HT1080 (cell line): ENCODE results near the gene MITF. TPM values are rescaled to one million over a fixed set of nuclear protein-coding genes. Genes with fewer than 3 reads are reported as not detected.
A peak's percentile ranks its signal among the peaks of the same experiment; 100 is the strongest.

ENCODE experiments used
- DNase-seq: peaks from one replicate; pipeline ENCODE4 v3.0.0-alpha.2; 2015; ENCODE audit warnings: low read depth
- total RNA-seq: library from RNA; depleted of rRNA; stranded (reverse); fragments of >200 nt; shearing (Covaris generic); gene quantifications from 2 replicates; pipeline ENCODE4 v1.2.3, GENCODE V29; 2014

MITF gene
- total RNA-seq, 1 experiment from 2014 or later, result 6.5 TPM

DNA sequence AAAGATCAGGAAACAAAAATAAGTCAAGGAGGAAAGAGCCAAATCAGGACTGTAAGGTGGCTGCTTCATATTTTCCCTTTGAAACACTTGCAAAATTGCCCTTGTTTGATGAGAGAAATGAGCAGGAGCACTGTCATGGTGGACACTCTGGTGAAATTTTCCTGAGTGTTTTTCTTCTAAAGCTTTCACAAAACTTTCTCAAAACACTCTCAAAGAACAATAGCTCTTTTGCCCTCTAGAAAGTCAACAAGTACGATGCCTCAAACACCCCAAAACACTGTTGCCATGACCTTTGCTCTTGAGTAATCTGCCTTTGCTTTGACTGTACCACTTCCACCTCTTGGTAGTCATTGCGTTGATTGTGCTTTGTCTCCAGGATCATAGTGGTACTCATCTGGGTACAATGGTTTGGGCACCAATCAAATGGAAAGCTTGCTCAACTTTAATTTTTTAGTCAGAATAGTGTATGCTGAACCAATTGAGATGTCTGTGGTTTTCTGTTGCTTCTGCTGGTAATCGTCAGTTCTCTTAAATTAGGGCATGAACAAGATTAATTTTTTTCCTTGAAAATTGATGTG lies 13.2 kb upstream of the MITF start:
- DNase-seq, result no peak

DNA sequence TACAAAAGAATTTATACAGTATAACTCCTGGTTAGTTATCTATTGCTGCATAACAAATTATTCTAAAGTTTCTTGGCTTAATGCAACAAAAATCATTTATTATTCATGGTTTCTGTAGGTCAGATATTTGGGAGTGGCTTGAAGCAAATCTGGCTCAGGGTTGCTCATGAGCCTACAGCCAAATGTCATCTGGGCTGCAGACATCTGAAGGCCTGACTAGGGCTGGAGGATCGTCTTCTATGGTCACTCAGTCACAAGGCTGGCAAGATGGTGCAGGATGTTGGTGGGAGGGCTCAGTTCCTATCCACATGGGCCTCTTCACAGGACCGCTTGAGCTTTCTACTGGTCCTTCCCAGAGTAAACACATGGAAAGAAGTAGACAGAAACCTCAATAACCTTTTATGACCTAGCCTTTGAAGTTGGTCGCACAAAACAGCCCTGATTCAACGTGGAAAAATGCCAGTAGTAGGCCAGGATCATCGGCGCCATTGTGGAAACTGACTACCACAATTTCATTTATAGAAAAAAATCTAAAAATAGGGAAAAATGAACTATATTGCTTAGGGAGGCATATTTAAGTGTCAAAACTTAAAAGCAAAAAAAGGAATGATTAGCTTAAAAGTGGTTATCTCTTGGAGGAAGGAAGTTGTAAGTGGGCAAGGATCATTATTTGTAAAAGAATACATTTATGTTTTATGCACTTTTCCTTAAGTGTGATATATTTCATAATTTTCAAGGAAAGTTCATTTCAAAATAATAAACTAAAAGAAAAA lies 9.9 kb upstream of the MITF start:
- no peak for DNase-seq

DNA sequence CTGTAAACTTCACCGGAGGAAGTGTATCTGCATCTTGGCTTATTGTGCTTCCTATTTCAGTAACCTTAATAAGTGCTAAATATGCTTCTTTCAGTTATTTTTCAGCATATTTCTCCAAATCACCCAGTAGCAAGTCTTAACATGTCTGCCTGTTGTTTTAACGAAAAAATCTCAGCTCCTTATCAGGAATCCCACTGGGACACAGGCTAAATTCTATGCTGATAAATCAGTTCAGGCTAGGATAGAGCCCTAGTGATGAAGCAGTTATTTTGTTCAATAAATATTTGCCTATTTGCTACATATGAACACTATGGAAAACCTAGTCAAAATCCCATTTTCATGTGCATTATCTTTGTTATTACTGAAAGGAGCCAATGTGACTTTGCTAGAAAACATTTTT lies 8.2 kb upstream of the MITF start:
- no peak for DNase-seq

DNA sequence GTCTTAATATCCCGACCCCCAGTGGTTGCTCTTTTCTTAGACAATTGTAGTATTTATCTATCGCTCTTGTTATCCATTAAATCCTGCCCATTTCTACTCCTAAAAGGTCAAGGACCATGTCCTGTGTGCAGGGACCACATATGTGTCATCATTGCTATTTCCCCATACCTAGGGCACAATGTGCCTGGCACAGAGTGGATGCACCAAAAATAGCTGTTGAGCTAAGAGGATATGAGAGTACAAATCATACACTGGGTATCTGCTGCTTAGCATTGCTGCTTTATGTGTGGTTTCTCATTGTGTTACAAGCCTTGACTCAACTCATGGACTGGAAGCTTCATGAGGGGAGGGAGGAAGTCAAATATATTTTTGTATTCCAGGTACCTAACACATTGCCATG lies 3.4 kb upstream of the MITF start:
- DNase-seq, result no peak

DNA sequence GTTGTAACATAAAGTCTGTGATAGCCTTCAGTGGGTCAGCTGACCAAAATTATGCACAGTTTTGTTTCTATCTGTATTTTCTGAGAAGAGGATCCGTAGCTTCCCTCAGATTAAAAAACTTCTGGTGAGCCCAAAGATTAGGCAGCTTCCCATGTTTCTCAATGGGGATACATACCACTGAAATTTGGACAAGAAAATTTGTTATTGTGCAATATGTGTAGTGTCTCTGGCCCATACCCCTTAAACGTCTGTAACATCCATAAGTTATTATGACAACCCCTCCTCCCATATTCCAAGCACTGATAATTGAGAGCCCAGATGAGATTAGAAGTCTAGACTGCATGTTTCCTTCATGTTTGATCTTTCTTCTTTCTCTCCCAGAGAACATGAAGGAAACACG lies 1.9 kb upstream of the MITF start:
- DNase-seq, result no peak

DNA sequence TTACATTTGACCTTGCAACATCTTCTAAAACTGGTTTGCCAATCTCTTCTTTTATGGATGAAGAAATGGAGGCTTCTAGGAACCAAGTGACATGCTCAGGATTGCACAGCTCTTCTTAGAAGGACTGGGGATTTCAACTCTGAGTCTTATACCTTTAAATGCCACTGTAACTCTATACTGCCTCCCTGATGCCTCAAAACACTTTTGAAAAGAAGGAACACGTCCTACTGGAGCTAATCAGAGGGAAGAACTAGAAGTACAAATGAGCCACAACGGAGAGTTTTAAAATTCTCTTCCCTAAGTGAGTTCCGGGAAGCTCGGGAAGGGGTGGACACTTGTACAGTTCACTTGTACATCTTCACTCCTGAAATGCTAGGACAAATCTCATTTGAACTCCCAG lies 949 bp upstream of the MITF start:
- peak; percentile 32 for DNase-seq

DNA sequence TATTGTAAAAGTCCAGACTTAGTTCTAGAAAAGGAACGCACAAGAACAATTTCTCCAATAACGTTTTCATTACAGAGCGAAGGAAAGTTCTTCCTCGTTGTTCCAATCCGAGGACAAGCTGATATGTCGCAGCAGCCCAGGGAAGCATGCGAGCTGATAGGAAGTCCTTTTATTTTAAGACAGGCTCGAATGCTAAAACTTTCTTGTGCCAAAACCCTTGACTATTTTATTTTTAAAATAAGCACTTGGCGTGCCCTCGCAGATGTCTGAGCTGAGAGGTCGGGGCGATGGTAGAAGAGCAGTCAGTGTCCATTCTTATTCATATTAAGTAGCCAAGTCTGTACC lies 433 bp upstream of the MITF start:
- no peak for DNase-seq

DNA sequence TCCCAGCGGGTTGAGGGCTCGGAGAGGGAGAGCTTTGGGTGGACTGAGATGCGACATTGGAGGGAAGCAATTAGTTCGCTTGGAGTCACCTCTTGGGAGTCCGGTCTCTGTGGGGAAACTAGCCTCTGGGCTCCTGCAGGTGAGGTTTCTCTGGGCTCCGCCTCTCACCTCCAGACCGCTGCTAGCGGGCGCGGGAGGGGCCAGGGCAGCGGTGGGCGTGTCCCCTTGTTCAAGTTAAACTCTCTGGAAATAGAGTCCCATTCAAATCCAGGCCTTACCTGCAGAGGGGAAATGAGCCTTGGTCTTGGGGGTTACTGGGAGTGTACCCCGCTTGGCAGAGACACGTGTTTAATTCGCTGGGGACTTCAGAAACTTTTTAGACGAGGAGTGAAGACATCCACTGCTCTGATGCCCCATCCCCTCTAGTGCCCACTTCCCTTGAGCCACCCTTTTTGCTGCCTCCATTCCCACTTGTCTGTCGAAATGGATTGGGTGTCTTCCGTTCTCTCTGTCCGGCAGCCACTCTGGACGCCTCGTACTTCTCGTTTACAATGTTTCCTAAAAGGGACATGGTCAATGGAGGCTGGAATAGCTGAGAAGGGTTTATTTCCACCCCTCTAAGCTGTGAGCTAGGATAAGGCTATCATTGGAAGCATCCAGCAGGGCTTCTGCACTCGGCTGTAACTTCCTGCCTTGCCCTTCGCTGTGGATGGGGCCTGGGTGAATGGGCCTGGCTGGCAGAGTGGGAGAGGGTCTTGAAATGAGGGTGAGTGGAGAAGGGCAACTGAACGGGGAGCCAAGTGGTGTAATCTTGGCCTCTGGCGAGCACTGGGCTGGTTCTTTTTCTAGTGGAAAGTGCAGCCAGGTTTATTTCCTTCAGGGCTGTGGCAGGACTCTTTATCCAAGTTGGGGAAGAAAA lies 1.1 kb downstream of the MITF start:
- DNase-seq, result no peak

DNA sequence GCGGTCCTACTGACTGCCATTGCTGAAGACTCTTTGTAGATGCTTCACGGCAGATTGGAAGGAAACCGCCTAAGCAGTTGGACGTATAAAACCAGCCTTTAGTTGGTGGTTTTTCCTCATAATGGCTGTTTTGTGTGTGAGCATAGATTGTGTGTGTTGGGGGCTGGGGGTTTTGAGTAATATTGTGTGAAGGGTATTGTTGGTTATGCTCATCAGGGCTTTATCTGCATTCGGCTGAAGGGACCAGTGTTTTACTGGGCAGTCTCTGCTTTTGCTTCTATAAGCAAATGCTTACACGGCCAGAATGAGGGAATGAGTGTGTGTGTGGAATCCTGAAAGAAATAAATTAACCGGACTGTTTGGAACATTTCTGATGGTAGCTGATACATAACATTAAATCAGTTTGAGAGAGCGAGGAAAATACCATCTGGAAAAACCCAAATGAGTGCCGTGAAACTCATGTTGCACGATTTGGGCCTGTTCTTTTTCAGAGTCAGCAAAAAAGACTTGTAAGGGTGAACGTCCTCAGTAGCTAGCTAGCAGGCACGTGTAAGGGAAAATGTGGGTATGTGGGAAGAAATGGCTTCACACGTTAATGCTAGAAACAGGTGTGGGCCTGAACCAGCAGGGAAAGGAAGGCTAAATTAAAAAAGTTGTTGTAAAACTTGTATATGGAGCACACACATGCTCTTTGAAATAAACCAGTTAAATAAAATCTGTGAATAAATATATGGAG lies 1.9 kb downstream of the MITF start:
- no peak for DNase-seq

DNA sequence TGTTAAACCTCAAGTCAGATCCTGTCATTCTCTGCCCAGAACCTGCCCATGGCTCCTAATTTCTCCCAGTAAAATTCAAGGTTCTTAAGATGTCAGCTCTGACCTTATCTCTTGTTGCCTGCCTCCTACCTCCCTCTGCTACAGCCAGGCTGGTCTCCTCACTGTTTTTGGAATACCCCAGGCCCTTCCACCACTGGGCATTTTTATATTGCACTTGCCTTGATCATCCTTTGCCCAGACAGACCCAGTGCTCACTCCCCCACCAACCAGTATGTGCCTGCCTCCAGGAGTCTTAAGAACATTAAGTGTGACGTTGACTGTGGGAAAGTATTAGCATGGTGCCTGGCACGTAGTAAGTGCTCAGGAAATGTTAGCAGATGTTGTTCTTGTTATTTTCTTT lies 3.1 kb downstream of the MITF start:
- DNase-seq, result no peak

DNA sequence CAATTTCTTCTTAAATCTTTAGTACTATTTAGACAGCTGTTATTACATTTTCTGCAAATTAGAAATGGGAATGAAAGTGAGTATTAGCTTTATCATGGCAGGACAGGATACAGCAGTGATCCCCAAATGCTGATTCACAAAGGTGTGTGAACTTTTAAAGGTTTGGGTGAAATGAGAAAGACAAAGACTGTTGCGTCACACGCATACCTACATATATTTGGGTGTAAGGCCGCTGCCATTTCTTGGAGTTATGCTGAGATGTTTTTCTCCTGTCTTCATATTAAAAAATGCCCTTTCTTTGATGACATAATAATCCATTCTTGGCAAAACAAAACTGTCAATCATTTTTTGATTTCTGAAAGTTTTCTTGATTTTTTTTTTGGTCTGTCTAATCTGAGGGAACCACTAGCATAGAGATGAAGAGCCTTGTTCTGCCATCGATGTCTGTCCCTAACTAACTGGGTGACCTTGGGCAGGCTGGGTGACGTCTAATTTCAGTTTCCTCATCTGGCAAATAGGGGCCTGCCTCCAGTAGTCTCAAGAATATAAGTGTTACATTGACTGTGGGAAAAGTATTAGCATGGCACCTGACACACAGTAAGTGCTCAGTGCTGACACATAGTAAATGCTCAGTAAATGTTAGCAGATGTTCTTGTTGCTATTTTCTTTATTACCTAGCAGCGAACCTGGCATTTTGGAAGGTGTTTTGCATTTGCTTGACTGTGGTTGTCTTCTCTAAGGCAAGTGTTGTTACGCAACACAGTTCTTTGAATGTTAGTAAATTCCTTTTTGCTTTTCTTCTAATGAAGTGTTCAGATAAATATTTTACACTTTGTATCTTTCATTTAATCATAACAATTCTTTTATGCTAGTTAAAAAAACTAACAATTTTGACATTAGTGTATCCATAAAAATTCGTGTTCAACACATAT lies 5.0 kb downstream of the MITF start:
- no peak for DNase-seq

DNA sequence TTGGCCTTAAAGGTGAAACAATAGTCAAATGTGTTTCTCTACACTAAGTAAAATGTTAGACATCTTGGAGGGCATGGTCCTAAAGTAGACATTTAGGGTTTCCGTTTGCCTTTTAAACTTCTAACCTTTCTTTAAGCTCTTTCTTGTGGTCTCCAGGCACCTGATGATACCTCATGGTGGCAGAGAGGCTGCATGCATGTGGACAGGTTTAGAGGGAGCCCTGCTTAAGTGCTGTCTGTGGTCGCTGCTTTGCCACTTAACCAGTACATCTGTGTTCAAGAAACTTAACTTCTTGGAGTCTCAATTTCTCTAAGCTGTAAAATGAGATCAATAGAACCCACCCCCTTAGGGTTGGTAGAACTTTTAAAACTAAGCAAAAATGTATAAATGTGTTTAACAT lies 6.2 kb downstream of the MITF start:
- DNase-seq, result no peak

DNA sequence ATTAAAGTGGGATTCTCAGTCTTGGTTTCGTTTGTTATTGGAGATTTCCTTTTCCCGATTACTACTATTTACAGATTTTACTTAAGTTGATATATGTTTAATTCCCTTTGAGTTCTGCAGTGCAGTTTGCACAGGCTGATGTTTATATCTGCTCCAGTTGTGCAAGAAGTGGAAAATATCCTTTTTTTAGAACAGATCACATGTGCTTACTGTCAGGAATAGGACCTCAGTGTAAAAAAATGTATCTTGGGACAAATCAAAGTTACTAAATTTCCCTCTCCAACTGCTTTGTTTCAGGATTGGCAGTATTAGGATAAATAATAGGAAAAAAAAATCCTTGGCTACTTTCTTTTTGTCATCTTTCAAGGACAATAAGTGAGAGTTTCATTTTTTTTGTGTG lies 6.9 kb downstream of the MITF start:
- no peak for DNase-seq

DNA sequence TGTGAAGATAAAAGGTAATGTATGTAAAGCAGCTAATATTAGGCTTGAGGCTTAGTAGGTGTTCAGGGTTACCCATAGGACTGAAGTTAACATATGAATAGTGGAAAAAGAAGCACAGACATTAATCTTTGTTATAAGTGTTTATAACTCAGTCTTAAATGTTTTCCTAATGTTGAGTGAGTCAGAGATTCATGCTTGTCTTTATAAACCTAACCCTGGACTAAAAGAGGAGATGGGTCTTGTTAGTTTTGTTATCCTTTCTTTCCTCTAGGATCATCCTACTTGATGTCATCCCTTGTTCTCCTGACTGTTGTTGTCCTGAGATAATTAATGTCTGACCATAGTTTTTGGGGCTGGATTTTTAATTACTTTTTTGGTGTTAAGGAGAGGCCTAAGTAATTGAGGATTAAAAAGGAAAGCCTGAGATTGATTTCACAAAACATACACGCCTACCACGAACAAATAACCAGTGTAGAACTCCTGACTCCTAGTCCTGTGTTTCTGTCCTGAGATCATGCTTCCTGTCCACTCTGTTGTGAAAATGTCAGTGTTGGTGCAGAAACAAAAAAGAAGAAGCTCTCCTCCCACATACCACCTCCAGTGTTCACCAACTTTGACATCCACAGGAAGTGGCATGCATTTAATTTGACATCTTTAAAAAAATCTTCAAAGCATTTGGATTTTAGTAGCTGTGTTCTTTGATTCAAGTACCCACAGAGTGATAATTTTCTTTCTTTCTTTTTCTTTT lies 8.4 kb downstream of the MITF start:
- DNase-seq, result no peak

DNA sequence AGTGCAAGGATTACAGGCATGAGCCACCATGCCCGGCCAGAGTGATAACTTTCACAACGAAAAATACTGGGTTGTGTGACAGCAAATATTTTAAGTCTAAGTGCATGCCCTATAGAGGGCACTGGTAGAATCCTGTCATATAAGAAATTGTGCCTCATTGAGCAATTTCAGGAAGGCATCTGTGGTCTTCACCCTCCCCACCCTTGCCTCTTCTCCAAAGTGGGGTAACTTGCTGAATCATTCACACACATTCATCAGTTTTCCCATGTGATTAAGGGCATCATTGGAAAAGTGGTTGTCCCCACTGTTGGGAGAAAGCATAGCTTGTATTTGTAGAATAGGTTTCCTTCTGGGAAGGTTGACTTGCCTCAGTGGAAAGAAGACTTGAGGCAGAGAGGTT lies 9.2 kb downstream of the MITF start:
- DNase-seq, result no peak

DNA sequence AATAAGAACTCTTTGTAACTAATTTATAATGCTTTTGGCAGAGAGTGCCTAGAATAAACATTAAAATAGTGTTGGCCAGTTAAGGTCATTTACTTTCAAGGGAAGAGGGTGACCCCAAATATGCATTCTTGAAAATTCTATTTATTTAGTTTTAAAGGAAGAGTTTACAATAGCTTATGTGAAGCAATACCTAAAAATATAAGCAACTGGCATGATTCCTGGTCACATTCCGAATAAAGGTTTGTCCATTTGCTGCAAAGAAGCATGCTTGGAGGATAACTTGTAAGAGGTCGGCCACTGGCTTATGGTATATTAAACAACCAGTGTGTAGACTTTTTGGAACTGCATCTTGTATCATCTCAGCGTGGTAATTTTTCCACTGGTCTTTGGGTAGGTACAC lies 10.2 kb downstream of the MITF start:
- DNase-seq, result no peak

DNA sequence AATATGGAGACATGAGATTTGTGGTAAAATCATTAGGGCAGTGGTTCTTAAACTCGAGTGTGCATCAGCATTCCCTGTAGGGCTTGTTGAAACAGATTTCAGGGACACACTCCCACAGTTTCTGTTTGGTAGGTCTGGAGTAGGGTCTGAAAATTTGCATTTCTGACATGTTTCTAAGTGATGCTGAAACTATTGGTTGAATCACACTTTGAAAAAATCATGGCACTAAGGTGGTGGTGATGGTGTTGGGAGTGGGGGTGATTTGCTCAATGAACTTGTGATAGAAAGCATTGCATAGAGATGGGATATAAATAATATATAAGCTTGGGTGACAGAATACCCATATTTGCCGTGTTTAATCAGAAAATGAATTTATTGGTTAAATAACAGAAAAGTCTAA lies 11.3 kb downstream of the MITF start:
- DNase-seq, result no peak

DNA sequence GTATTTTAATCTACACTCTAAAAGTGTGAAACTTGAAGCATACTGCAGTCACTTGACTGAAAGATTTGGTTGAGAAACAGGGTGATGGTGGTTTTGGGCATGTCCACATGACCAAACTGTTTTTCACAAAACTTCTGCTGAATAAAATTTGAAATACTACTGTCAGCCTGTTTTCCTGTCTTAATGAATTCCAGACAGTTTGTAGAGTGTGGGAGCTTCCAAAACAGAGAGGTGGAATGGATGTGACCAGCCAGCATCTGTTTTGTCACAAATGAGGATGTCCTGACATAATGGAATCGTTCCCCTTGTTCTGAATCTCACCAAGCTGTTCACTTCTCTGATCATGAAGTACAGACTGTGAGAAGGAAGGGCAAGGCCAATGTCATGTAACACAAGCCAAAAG lies 11.8 kb downstream of the MITF start:
- no peak for DNase-seq

DNA sequence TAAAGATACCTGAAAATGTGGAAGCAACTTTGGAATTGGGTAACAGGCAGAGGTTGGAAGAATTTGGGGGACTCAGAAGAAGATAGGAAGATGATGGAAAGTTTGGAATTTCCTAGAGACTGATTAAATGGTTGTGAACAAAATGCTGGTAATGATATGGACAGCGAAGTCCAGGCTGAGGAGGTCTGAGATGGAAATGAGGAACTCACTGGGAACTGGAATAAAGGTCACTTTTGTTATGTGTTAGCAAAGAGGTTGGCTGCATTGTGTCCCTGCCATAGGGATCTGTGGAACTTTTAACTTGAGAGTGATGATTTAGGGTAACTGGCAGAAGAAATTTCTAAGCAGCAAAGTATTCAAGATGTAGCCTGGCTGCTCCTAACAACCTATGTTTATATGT lies 13.0 kb downstream of the MITF start:
- DNase-seq, result no peak

DNA sequence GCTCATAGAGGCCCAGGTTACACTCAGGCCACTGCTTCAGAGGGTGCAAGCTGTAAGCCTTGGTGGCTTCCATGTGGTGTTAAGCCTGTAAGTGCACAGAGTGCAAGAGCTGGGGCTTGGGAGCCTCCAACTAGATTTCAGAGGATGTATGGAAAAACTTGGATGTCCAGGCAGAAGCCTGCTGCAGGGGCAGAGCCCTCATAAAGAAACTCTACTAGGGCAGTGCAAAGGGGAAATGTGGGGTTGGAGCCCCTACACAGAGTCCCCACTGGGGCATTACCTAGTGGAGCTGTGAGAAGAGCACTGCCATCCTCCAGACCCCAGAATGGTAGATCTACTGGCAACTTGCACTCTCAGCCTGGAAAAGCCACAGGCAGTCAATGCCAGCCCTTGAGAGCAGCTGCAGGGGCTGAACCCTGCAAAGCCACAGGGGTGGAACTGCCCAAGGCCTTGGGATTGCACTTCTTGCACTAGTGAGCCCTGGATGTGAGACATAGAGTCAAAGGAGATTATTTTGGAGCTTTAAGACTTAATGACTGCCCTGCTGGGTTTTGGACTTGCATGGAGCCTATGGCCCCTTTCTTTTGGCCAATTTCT lies 14.0 kb downstream of the MITF start:
- DNase-seq, result no peak
